ENCODE measurements around the gene HMG20B.
A peak's percentile ranks its signal among the peaks of the same experiment; 100 is the strongest.

Gene HMG20B

DNA sequence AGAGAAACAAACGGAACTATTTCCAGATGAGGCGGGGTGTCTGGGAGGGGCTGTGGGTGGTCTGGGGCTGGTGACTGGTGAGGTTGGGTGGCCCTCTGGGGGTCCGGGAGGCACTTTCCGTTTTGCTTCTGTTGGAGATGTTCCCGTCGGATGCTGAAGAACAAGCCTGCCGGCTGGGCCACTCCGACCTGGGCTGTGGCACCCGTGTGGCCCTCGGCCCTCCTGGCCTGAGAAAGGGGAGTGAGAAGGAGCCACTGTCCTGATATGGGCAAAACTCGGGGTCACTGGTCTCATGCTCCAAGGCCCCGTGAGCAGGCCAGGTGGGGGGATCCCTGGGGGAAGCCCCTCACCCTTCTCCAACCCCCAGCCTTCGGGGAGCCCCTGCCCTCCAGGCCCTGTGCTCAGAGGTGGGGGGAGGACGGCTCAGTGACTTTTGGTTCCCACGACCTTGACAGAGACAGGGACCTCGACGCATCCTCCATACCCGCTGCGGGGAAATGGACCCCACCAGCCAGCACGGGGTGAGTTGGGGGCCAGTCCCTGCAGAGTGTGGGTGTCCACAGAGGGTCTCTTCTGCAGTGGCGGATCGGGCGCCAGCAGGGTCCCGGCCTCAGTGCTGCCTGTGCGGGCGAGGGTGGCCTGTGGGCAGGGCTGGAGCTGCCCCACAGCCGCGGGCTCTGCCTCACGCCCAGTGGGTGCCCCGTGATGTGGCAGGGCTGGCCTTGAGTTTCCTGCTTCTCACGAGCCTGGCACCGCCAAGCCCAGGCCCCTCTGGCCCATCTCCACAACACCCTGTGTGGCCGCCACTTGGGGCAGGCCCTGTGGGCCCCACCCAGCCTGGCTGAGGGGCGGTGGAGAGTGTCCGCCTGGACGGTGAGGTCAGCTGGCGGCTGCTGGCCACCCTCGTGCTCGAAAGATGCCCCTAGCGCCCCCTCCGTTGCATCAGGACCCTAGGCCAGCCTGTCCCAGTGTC, 38.3 kb downstream of the HMG20B start:
- Histone ChIP-seq H4K8ac (ENCODE audit: low read length) (no peak overlapping the region), H3K4me2 (ENCODE audit: low read length, poor library complexity, severe bottlenecking) (no peak overlapping the region), H3K4me3 (ENCODE audit: insufficient read depth in 1 of 2, low read depth in 1 of 2, low read length in 2 of 2) (no peak overlapping the region), H3K23ac (ENCODE audit: low read length in 2 of 2) (no peak overlapping the region), H4K91ac (ENCODE audit: low read length) (no peak overlapping the region), H3K27ac (ENCODE audit: low read length, poor library complexity, severe bottlenecking) (no peak overlapping the region), H2BK15ac (ENCODE audit: low read depth, poor library complexity, severe bottlenecking) (no peak overlapping the region), H2BK120ac (ENCODE audit: low read depth, low read length) (no peak overlapping the region), H3K36me3 (ENCODE audit: control insufficient read depth in 1 of 2, insufficient read depth in 2 of 2, low read depth in 1 of 2, low read length in 2 of 2) (peaks cover 17 to 70% of the 10 kb centered on the region in 2 experiments), H3K9me3 (ENCODE audit: control insufficient read depth, low read length) (no peaks in the 10 kb centered on the region), H2AFZ (ENCODE audit: low read depth, low read length) (no peak overlapping the region), H2AK5ac (ENCODE audit: low read length, severe bottlenecking) (no peak overlapping the region), H2BK12ac (ENCODE audit: low read length in 2 of 2) (no peak overlapping the region), H3K79me1 (replicated peaks; ENCODE audit: low read length, poor library complexity, severe bottlenecking) (peaks cover 12% of the 10 kb centered on the region), H3K4ac (ENCODE audit: low read depth in 1 of 2, low read length in 2 of 2) (no peak overlapping the region), H2BK5ac (ENCODE audit: low read depth, low read length, poor library complexity, severe bottlenecking) (no peak overlapping the region), H3K9ac (ENCODE audit: low read length) (no peak overlapping the region), H3K18ac (ENCODE audit: low read depth in 1 of 2, low read length in 2 of 2) (no peak overlapping the region), H3K4me1 (ENCODE audit: control insufficient read depth, insufficient read depth, low read depth, low read length) (peaks cover 39% of the 10 kb centered on the region), H3K27me3 (ENCODE audit: control insufficient read depth in 1 of 2, insufficient read depth in 1 of 2, low read length in 2 of 2) (no peaks in the 10 kb centered on the region), H3K14ac (ENCODE audit: low read length in 2 of 2) (no peak overlapping the region)
- WGBS: 92% methylated on average over 41 of the region's 41 CpGs
- DNase-seq: no peak

DNA sequence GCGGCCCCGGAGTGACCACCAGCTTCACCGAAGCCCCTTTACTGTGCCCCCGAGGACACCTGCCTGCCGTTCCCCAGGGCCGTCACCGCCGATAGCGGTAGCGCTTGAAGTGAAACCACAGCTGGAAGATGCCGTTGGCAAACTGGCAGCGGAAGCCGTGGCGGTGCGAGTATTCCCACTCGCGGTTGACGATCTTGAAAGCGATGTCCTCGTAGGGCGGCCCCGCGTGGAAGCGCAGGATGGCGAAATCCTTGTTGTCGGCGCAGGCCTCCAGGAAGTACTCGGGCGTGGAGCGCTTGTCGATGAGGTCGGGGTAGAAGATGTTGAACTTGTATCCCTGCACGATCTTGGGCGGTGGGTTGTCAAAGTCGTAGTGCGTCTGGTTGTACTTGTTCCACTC, 39.1 kb downstream of the HMG20B start:
- H2BK15ac ChIP-seq (ENCODE audit: low read depth, poor library complexity, severe bottlenecking): no peak overlapping the region
- 95% methylated on average over 36 of the region's 36 CpGs for WGBS
- peaks cover 35% of the 10 kb centered on the region for H3K4me1 ChIP-seq (ENCODE audit: control insufficient read depth, insufficient read depth, low read depth, low read length)
- no peak overlapping the region for H2BK120ac ChIP-seq (ENCODE audit: low read depth, low read length)
- peaks cover 12% of the 10 kb centered on the region for H3K79me1 ChIP-seq (replicated peaks; ENCODE audit: low read length, poor library complexity, severe bottlenecking)
- no peak overlapping the region for H2BK5ac ChIP-seq (ENCODE audit: low read depth, low read length, poor library complexity, severe bottlenecking)
- no peak overlapping the region for H3K23ac ChIP-seq (ENCODE audit: low read length in 2 of 2)
- H3K36me3 ChIP-seq (ENCODE audit: control insufficient read depth in 1 of 2, insufficient read depth in 2 of 2, low read depth in 1 of 2, low read length in 2 of 2): peaks cover 19 to 72% of the 10 kb centered on the region in 2 experiments
- H3K4ac ChIP-seq (ENCODE audit: low read depth in 1 of 2, low read length in 2 of 2): no peak overlapping the region
- no peak overlapping the region for H3K27ac ChIP-seq (ENCODE audit: low read length, poor library complexity, severe bottlenecking)
- no peak overlapping the region for H4K8ac ChIP-seq (ENCODE audit: low read length)
- no peaks in the 10 kb centered on the region for H3K9me3 ChIP-seq (ENCODE audit: control insufficient read depth, low read length)
- no peaks in the 10 kb centered on the region for H3K27me3 ChIP-seq (ENCODE audit: control insufficient read depth in 1 of 2, insufficient read depth in 1 of 2, low read length in 2 of 2)
- H4K91ac ChIP-seq (ENCODE audit: low read length): no peak overlapping the region
- no peak overlapping the region for H3K4me3 ChIP-seq (ENCODE audit: insufficient read depth in 1 of 2, low read depth in 1 of 2, low read length in 2 of 2)
- H3K18ac ChIP-seq (ENCODE audit: low read depth in 1 of 2, low read length in 2 of 2): no peak overlapping the region
- H3K9ac ChIP-seq (ENCODE audit: low read length): no peak overlapping the region
- no peak overlapping the region for H2AK5ac ChIP-seq (ENCODE audit: low read length, severe bottlenecking)
- DNase-seq: no peak
- no peak overlapping the region for H2BK12ac ChIP-seq (ENCODE audit: low read length in 2 of 2)
- H2AFZ ChIP-seq (ENCODE audit: low read depth, low read length): no peak overlapping the region
- H3K4me2 ChIP-seq (ENCODE audit: low read length, poor library complexity, severe bottlenecking): no peak overlapping the region
- H3K14ac ChIP-seq (ENCODE audit: low read length in 2 of 2): no peak overlapping the region

- Histone ChIP-seq H3K36me3 (ENCODE audit: control insufficient read depth in 1 of 2, insufficient read depth in 2 of 2, low read depth in 1 of 2, low read length in 2 of 2) (peaks cover 24 to 77% of the 10 kb centered on the region in 2 experiments), H3K27ac (ENCODE audit: low read length, poor library complexity, severe bottlenecking) (no peak overlapping the region), H2BK5ac (ENCODE audit: low read depth, low read length, poor library complexity, severe bottlenecking) (no peak overlapping the region), H3K4me3 (ENCODE audit: insufficient read depth in 1 of 2, low read depth in 1 of 2, low read length in 2 of 2) (no peak overlapping the region), H3K23ac (ENCODE audit: low read length in 2 of 2) (no peak overlapping the region), H3K4ac (ENCODE audit: low read depth in 1 of 2, low read length in 2 of 2) (no peak overlapping the region), H4K8ac (ENCODE audit: low read length) (no peak overlapping the region), H2AFZ (ENCODE audit: low read depth, low read length) (no peak overlapping the region), H2BK15ac (ENCODE audit: low read depth, poor library complexity, severe bottlenecking) (no peak overlapping the region), H2BK120ac (ENCODE audit: low read depth, low read length) (no peak overlapping the region), H3K27me3 (ENCODE audit: control insufficient read depth in 1 of 2, insufficient read depth in 1 of 2, low read length in 2 of 2) (no peaks in the 10 kb centered on the region), H3K79me1 (replicated peaks; ENCODE audit: low read length, poor library complexity, severe bottlenecking) (peaks cover 12% of the 10 kb centered on the region), H3K4me2 (ENCODE audit: low read length, poor library complexity, severe bottlenecking) (no peak overlapping the region), H3K18ac (ENCODE audit: low read depth in 1 of 2, low read length in 2 of 2) (no peak overlapping the region), H3K4me1 (ENCODE audit: control insufficient read depth, insufficient read depth, low read depth, low read length) (peaks cover 30% of the 10 kb centered on the region), H4K91ac (ENCODE audit: low read length) (no peak overlapping the region), H2BK12ac (ENCODE audit: low read length in 2 of 2) (no peak overlapping the region), H2AK5ac (ENCODE audit: low read length, severe bottlenecking) (no peak overlapping the region), H3K9ac (ENCODE audit: low read length) (no peak overlapping the region), H3K9me3 (ENCODE audit: control insufficient read depth, low read length) (no peaks in the 10 kb centered on the region), H3K14ac (ENCODE audit: low read length in 2 of 2) (no peak overlapping the region)
- 96% methylated on average over 33 of the region's 33 CpGs for WGBS
- DNase-seq: no peak
Measured at GRCh38 chr19:3612330-3612729, 39.6 kb downstream of the HMG20B start.

GRCh38 chr19:3612901-3613741, 40.4 kb downstream of the HMG20B start:
- H2BK5ac ChIP-seq (ENCODE audit: low read depth, low read length, poor library complexity, severe bottlenecking): no peak overlapping the region
- H3K4ac ChIP-seq (ENCODE audit: low read depth in 1 of 2, low read length in 2 of 2): no peak overlapping the region
- no peak overlapping the region for H3K9ac ChIP-seq (ENCODE audit: low read length)
- no peak overlapping the region for H3K27ac ChIP-seq (ENCODE audit: low read length, poor library complexity, severe bottlenecking)
- H2AK5ac ChIP-seq (ENCODE audit: low read length, severe bottlenecking): no peak overlapping the region
- no peak overlapping the region for H3K14ac ChIP-seq (ENCODE audit: low read length in 2 of 2)
- H2BK12ac ChIP-seq (ENCODE audit: low read length in 2 of 2): no peak overlapping the region
- H4K8ac ChIP-seq (ENCODE audit: low read length): no peak overlapping the region
- no peak overlapping the region for H3K4me3 ChIP-seq (ENCODE audit: insufficient read depth in 1 of 2, low read depth in 1 of 2, low read length in 2 of 2)
- H3K23ac ChIP-seq (ENCODE audit: low read length in 2 of 2): no peak overlapping the region
- H3K4me1 ChIP-seq (ENCODE audit: control insufficient read depth, insufficient read depth, low read depth, low read length): peaks cover 23% of the 10 kb centered on the region
- H2AFZ ChIP-seq (ENCODE audit: low read depth, low read length): no peak overlapping the region
- H3K79me1 ChIP-seq (replicated peaks; ENCODE audit: low read length, poor library complexity, severe bottlenecking): peaks cover 14% of the 10 kb centered on the region
- H4K91ac ChIP-seq (ENCODE audit: low read length): no peak overlapping the region
- no peak overlapping the region for H3K4me2 ChIP-seq (ENCODE audit: low read length, poor library complexity, severe bottlenecking)
- no peak overlapping the region for H2BK120ac ChIP-seq (ENCODE audit: low read depth, low read length)
- no peaks in the 10 kb centered on the region for H3K9me3 ChIP-seq (ENCODE audit: control insufficient read depth, low read length)
- H3K36me3 ChIP-seq (ENCODE audit: control insufficient read depth in 1 of 2, insufficient read depth in 2 of 2, low read depth in 1 of 2, low read length in 2 of 2): peaks cover 28 to 85% of the 10 kb centered on the region in 2 experiments
- H2BK15ac ChIP-seq (ENCODE audit: low read depth, poor library complexity, severe bottlenecking): no peak overlapping the region
- no peaks in the 10 kb centered on the region for H3K27me3 ChIP-seq (ENCODE audit: control insufficient read depth in 1 of 2, insufficient read depth in 1 of 2, low read length in 2 of 2)
- 94% methylated on average over 71 of the region's 79 CpGs for WGBS
- H3K18ac ChIP-seq (ENCODE audit: low read depth in 1 of 2, low read length in 2 of 2): peak overlapping the region in 1 of 2 experiments; percentile 7
- no peak for DNase-seq

Data from mesenchymal stem cell (in vitro differentiated cells and primary cell).